SK-N-SH treated with all-trans-retinoic acid at 6 μM for 48 hours (cell line): ENCODE data around the gene LTO1.
A peak's percentile ranks its signal among the peaks of the same experiment; 100 is the strongest.

Experiments
- ATAC-seq: fragments of 200-7000 bp; cut with Tn5 transposase; 3 replicates; pipeline ENCODE4 v1.9.1; 2020; ENCODE audit warnings: mild to moderate bottlenecking, moderate library complexity
- ARNTL ChIP-seq: fragments of 450-650 bp; formaldehyde crosslinking; IDR thresholded peaks from 2 replicates; pipeline ENCODE4 v1.5.0; 2020; ENCODE audit warnings: low read depth, mild to moderate bottlenecking, moderate library complexity, borderline replicate concordance
- BACH2 ChIP-seq: fragments of 250-450 bp; sonication (Bioruptor Pico); IDR thresholded peaks from 2 replicates; pipeline ENCODE4 v1.9.0; 2021; ENCODE audit warnings: mild to moderate bottlenecking, borderline replicate concordance
- ESRRG ChIP-seq: fragments of 250-450 bp; sonication (Bioruptor Pico); IDR thresholded peaks from 2 replicates; pipeline ENCODE4 v1.6.1; 2021; ENCODE audit warnings: mild to moderate bottlenecking
- ISL1 ChIP-seq: fragments of 250-450 bp; sonication (Bioruptor Pico); IDR thresholded peaks from 2 replicates; pipeline ENCODE4 v2.1.2; 2022; ENCODE audit warnings: mild to moderate bottlenecking, moderate library complexity
- SNAI2 ChIP-seq: fragments of 250-450 bp; sonication (Bioruptor Pico); IDR thresholded peaks from 2 replicates; pipeline ENCODE4 v1.5.0; 2020; ENCODE audit warnings: mild to moderate bottlenecking, moderate library complexity
- TCF4 ChIP-seq: fragments of 250-450 bp; sonication (Bioruptor Pico); IDR thresholded peaks from 2 replicates; pipeline ENCODE4 v1.8.0; 2021; ENCODE audit warnings: mild to moderate bottlenecking, moderate library complexity, borderline replicate concordance
- TOX ChIP-seq: fragments of 250-450 bp; sonication (Bioruptor Pico); IDR thresholded peaks from 2 replicates; pipeline ENCODE4 v1.8.0; 2021; ENCODE audit warnings: mild to moderate bottlenecking, moderate library complexity, borderline replicate concordance
- ZC3H10 ChIP-seq: fragments of 250-450 bp; sonication (Bioruptor Pico); IDR thresholded peaks from 2 replicates; pipeline ENCODE4 v1.5.1; 2021; ENCODE audit warnings: mild to moderate bottlenecking, moderate library complexity
- ZFP3 ChIP-seq: fragments of 250-450 bp; sonication (Bioruptor Pico); IDR thresholded peaks from 2 replicates; pipeline ENCODE4 v1.5.0; 2020; ENCODE audit warnings: mild to moderate bottlenecking, moderate library complexity
- ZFP30 ChIP-seq: fragments of 450-650 bp; formaldehyde crosslinking; IDR thresholded peaks from 2 replicates; pipeline ENCODE4 v1.5.0; 2022; ENCODE audit warnings: mild to moderate bottlenecking, moderate library complexity
- ZNF8 ChIP-seq: fragments of 450-650 bp; formaldehyde crosslinking; IDR thresholded peaks from 2 replicates; pipeline ENCODE4 v1.5.0; 2020; ENCODE audit warnings: mild to moderate bottlenecking, moderate library complexity
- TF ChIP-seq, protein P1 (sequence below): fragments of 250-450 bp; sonication (Bioruptor Pico); IDR thresholded peaks from 2 replicates; pipeline ENCODE4 v1.5.0; 2020; ENCODE audit warnings: mild to moderate bottlenecking, moderate library complexity
- TF ChIP-seq, protein P2 (sequence below): fragments of 250-450 bp; sonication (Bioruptor Pico); IDR thresholded peaks from 2 replicates; pipeline ENCODE4 v1.5.1; 2020; ENCODE audit warnings: low read depth, mild to moderate bottlenecking, moderate library complexity
- TF ChIP-seq, protein P3 (sequence below): fragments of 250-450 bp; sonication (Bioruptor Pico); IDR thresholded peaks from 2 replicates; pipeline ENCODE4 v1.8.0; 2021; ENCODE audit warnings: low read depth, mild to moderate bottlenecking, moderate library complexity, borderline replicate concordance
- TF ChIP-seq, protein P4 (sequence below): fragments of 250-450 bp; sonication (Bioruptor Pico); IDR thresholded peaks from 2 replicates; pipeline ENCODE4 v1.8.0; 2020; ENCODE audit warnings: mild to moderate bottlenecking, moderate library complexity, borderline replicate concordance
- TF ChIP-seq, protein P5 (sequence below): fragments of 250-450 bp; sonication (Bioruptor Pico); IDR thresholded peaks from 2 replicates; pipeline ENCODE4 v1.5.1; 2021; ENCODE audit warnings: mild to moderate bottlenecking, moderate library complexity

LTO1 gene

DNA sequence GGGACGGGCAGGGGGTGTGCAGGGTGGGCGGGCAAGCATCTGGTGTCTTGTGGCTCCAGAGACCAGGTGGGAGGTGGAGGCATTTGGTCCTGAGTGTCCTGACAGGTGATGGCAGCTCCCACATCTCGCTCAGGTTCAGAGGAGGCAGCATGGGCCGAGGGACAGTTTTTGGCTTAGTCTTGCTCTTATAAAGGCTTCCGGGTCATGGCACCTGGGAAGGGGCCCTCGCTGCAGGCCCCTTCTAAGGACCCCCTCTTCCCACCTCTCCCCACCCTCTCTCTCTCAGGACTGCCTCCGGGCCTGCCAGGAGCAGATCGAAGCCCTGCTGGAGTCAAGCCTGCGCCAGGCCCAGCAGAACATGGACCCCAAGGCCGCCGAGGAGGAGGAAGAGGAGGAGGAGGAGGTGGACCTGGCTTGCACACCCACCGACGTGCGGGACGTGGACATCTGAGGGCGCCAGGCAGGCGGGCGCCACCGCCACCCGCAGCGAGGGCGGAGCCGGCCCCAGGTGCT, 24.3 kb downstream of the LTO1 start:
- TF ChIP-seq, protein P1, sequence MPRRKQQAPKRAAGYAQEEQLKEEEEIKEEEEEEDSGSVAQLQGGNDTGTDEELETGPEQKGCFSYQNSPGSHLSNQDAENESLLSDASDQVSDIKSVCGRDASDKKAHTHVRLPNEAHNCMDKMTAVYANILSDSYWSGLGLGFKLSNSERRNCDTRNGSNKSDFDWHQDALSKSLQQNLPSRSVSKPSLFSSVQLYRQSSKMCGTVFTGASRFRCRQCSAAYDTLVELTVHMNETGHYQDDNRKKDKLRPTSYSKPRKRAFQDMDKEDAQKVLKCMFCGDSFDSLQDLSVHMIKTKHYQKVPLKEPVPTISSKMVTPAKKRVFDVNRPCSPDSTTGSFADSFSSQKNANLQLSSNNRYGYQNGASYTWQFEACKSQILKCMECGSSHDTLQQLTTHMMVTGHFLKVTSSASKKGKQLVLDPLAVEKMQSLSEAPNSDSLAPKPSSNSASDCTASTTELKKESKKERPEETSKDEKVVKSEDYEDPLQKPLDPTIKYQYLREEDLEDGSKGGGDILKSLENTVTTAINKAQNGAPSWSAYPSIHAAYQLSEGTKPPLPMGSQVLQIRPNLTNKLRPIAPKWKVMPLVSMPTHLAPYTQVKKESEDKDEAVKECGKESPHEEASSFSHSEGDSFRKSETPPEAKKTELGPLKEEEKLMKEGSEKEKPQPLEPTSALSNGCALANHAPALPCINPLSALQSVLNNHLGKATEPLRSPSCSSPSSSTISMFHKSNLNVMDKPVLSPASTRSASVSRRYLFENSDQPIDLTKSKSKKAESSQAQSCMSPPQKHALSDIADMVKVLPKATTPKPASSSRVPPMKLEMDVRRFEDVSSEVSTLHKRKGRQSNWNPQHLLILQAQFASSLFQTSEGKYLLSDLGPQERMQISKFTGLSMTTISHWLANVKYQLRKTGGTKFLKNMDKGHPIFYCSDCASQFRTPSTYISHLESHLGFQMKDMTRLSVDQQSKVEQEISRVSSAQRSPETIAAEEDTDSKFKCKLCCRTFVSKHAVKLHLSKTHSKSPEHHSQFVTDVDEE: no peak
- no peak for TF ChIP-seq ZNF8 (CRISPR knock-in tag)
- TF ChIP-seq, protein P2, sequence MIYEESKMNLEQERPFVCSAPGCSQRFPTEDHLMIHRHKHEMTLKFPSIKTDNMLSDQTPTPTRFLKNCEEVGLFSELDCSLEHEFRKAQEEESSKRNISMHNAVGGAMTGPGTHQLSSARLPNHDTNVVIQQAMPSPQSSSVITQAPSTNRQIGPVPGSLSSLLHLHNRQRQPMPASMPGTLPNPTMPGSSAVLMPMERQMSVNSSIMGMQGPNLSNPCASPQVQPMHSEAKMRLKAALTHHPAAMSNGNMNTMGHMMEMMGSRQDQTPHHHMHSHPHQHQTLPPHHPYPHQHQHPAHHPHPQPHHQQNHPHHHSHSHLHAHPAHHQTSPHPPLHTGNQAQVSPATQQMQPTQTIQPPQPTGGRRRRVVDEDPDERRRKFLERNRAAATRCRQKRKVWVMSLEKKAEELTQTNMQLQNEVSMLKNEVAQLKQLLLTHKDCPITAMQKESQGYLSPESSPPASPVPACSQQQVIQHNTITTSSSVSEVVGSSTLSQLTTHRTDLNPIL (CRISPR knock-in tag): no peak
- TF ChIP-seq ZFP30: no peak
- TF ChIP-seq ESRRG (CRISPR knock-in tag): no peak
- no peak for TF ChIP-seq ARNTL (CRISPR knock-in tag)
- TF ChIP-seq, protein P3, sequence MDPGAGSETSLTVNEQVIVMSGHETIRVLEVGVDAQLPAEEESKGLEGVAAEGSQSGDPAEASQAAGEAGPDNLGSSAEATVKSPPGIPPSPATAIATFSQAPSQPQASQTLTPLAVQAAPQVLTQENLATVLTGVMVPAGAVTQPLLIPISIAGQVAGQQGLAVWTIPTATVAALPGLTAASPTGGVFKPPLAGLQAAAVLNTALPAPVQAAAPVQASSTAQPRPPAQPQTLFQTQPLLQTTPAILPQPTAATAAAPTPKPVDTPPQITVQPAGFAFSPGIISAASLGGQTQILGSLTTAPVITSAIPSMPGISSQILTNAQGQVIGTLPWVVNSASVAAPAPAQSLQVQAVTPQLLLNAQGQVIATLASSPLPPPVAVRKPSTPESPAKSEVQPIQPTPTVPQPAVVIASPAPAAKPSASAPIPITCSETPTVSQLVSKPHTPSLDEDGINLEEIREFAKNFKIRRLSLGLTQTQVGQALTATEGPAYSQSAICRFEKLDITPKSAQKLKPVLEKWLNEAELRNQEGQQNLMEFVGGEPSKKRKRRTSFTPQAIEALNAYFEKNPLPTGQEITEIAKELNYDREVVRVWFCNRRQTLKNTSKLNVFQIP (CRISPR knock-in tag): no peak
- TF ChIP-seq ISL1 (CRISPR knock-in tag): no peak
- TF ChIP-seq SNAI2 (CRISPR knock-in tag): no peak
- no peak for TF ChIP-seq ZFP3 (CRISPR knock-in tag)
- TF ChIP-seq ZC3H10: no peak
- TF ChIP-seq, all 23 proteins: peak for 0
- ATAC-seq: no peak

DNA sequence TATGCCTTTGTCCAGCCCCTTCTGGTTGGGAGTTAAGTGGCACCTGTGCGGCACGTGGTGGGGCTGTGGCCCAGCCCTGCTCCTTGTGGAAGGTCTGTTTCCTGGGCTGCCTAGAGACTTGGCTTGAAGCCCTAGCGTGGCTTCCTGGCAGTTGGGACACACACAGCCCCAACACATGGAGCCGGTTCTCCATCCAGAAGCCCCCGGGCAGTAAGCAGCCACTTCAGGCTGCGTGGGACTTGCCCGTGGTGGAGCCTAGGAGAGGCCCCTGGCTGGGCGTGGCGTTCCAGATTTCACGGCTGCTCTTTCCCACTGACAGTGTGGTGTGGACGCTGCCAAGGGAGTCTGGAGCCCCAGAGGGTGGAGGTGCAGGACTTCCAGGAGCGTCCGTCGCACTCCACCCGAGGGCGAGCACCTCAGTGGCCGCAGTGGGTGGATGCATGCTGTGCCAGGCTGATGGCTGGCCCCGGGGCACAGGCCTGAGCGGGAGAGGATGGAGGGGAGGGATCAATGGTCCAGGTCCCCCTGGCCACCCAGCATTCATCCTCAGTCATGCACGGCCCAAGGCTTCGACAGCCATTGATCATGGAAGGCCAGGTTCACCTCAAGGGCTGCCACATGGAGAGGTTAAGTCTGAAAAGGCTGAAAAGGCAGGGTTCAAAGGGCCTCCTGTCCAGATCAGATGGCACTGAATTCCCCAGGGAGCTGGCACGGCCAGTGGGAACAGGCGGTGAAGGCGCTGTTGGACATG, 24.9 kb downstream of the LTO1 start:
- TF ChIP-seq TOX: no peak
- TF ChIP-seq ESRRG (CRISPR knock-in tag): no peak
- TF ChIP-seq, protein P1: 0 out of 2 replicates have a peak, but pooled peaks have one; percentile 14
- TF ChIP-seq, protein P4, sequence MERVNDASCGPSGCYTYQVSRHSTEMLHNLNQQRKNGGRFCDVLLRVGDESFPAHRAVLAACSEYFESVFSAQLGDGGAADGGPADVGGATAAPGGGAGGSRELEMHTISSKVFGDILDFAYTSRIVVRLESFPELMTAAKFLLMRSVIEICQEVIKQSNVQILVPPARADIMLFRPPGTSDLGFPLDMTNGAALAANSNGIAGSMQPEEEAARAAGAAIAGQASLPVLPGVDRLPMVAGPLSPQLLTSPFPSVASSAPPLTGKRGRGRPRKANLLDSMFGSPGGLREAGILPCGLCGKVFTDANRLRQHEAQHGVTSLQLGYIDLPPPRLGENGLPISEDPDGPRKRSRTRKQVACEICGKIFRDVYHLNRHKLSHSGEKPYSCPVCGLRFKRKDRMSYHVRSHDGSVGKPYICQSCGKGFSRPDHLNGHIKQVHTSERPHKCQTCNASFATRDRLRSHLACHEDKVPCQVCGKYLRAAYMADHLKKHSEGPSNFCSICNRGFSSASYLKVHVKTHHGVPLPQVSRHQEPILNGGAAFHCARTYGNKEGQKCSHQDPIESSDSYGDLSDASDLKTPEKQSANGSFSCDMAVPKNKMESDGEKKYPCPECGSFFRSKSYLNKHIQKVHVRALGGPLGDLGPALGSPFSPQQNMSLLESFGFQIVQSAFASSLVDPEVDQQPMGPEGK (CRISPR knock-in tag): no peak
- TF ChIP-seq, protein P5, sequence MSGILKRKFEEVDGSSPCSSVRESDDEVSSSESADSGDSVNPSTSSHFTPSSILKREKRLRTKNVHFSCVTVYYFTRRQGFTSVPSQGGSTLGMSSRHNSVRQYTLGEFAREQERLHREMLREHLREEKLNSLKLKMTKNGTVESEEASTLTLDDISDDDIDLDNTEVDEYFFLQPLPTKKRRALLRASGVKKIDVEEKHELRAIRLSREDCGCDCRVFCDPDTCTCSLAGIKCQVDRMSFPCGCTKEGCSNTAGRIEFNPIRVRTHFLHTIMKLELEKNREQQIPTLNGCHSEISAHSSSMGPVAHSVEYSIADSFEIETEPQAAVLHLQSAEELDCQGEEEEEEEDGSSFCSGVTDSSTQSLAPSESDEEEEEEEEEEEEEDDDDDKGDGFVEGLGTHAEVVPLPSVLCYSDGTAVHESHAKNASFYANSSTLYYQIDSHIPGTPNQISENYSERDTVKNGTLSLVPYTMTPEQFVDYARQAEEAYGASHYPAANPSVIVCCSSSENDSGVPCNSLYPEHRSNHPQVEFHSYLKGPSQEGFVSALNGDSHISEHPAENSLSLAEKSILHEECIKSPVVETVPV (CRISPR knock-in tag): no peak
- TF ChIP-seq BACH2 (CRISPR knock-in tag): no peak
- TF ChIP-seq TCF4 (CRISPR knock-in tag): 0 out of 2 replicates have a peak, but pooled peaks have one; percentile 15
- TF ChIP-seq SNAI2 (CRISPR knock-in tag): no peak
- no peak for ATAC-seq

DNA sequence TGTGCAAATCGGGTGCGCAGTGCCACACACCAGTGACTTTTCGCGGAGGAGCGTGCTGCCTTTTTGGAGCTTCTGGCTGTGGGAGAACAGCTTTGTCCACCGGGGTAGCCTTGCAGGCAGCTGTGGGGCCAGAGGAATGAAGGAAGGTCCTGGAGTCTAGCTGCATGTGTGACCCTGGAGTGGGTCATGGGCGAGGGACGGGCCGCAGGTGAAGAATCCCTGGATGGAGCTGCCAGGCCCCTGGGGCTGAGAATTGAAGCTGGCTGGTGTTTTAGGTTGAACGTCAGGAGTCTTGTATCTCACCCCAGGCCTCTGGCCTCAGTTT, 25.6 kb downstream of the LTO1 start:
- TF ChIP-seq ZC3H10 (no peak), ARNTL (CRISPR knock-in tag) (no peak), ZNF8 (CRISPR knock-in tag) (no peak)
- TF ChIP-seq, protein P1: no peak
- TF ChIP-seq, protein P4 (CRISPR knock-in tag): no peak
- TF ChIP-seq, protein P2 (CRISPR knock-in tag): no peak
- no peak for ATAC-seq
